Nephron progenitor cell (in vitro differentiated cells): ENCODE data around the gene FARP1.
A peak's percentile ranks its signal among the peaks of the same experiment; 100 is the strongest.
"Not testable (repeated sequence)": the region's sequence is repeated elsewhere in the genome, so short reads cannot be mapped to it uniquely, and the experiment has no call there.

Source experiments
- DNase-seq: peaks from one replicate; pipeline ENCODE4 v3.0.0; 2021
- H3K27ac Mint-ChIP-seq: 2 replicates; pipeline ENCODE4 v1.8.0; 2021; ENCODE audit warnings: mild to moderate bottlenecking, moderate library complexity, mixed read lengths
- H3K27me3 Mint-ChIP-seq: 2 replicates; pipeline ENCODE4 v1.8.0; 2021; ENCODE audit warnings: mild to moderate bottlenecking, low read depth, mixed read lengths; ENCODE audit not compliant: poor library complexity
- H3K36me3 Mint-ChIP-seq: 2 replicates; pipeline ENCODE4 v1.8.0; 2021; ENCODE audit warnings: low read depth, mixed read lengths
- H3K4me1 Mint-ChIP-seq: 2 replicates; pipeline ENCODE4 v1.8.0; 2021; ENCODE audit warnings: mixed read lengths
- H3K4me3 Mint-ChIP-seq: 2 replicates; pipeline ENCODE4 v1.8.0; 2021; ENCODE audit warnings: mild to moderate bottlenecking, moderate library complexity, mixed read lengths
- H3K9me3 Mint-ChIP-seq: 2 replicates; pipeline ENCODE4 v1.8.0; 2021; ENCODE audit warnings: mild to moderate bottlenecking, moderate library complexity, mixed read lengths
- CTCF ChIP-seq: fragments of 200-600 bp; sonication (generic); IDR thresholded peaks from 2 replicates; pipeline ENCODE4 v1.5.0; 2021; ENCODE audit warnings: antibody characterized with exemption

The FARP1 gene

GRCh38 chr13:98366443-98366842, 223.5 kb downstream of the FARP1 start:
- peaks cover 50% of the 10 kb centered on the region for H3K36me3 Mint-ChIP-seq
- no peaks in the 10 kb centered on the region for H3K9me3 Mint-ChIP-seq
- no peak for TF ChIP-seq CTCF
- H3K27me3 Mint-ChIP-seq, result no peaks in the 10 kb centered on the region
- DNase-seq, result no peak
- no peak overlapping the region for H3K4me3 Mint-ChIP-seq
- peaks cover 84% of the 10 kb centered on the region for H3K4me1 Mint-ChIP-seq
- H3K27ac Mint-ChIP-seq, result no peak overlapping the region

- Mint-ChIP-seq H3K4me3 (no peak overlapping the region), H3K27me3 (no peaks in the 10 kb centered on the region), H3K4me1 (peaks cover 84% of the 10 kb centered on the region), H3K9me3 (no peaks in the 10 kb centered on the region), H3K36me3 (peaks cover 55% of the 10 kb centered on the region), H3K27ac (no peak overlapping the region)
- TF ChIP-seq CTCF, result no peak
- no peak for DNase-seq
Observed at GRCh38 chr13:98366959-98367358, 224.1 kb downstream of the FARP1 start.

DNA sequence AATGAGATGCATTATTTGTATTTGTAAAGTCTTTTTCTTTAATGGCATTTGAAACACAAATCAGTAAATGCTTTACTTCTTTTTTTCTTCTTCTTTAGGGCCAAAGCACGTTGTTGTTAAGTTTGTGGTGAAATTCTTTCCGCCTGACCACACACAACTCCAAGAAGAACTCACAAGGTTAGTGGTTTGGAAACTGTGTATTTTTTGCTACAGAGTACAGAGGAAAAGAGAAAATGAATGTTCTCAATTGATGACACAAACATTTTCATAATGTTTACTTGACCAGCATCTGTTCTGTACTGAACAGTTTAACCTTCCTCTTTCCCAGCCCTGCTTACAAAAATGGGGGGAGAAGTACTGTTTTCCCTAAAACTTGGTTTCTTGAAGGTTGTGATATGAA, 225.1 kb downstream of the FARP1 start:
- Mint-ChIP-seq H3K4me1 (peaks cover 85% of the 10 kb centered on the region), H3K4me3 (no peak overlapping the region), H3K9me3 (peaks cover 2% of the 10 kb centered on the region), H3K27ac (peak overlapping the region; percentile 18), H3K36me3 (peaks cover 60% of the 10 kb centered on the region), H3K27me3 (no peaks in the 10 kb centered on the region)
- no peak for DNase-seq
- TF ChIP-seq CTCF, result no peak

GRCh38 chr13:98369520-98369919, 226.6 kb downstream of the FARP1 start:
- peaks cover 74% of the 10 kb centered on the region for H3K36me3 Mint-ChIP-seq
- H3K27me3 Mint-ChIP-seq, DNase-seq, H3K4me3 Mint-ChIP-seq, H3K27ac Mint-ChIP-seq: not testable (repeated sequence)
- peaks cover 79% of the 10 kb centered on the region for H3K4me1 Mint-ChIP-seq
- peaks cover 16% of the 10 kb centered on the region for H3K9me3 Mint-ChIP-seq

GRCh38 chr13:98370261-98370660, 227.4 kb downstream of the FARP1 start:
- Mint-ChIP-seq H3K27ac (peak overlapping the region; percentile 86), H3K9me3 (peaks cover 23% of the 10 kb centered on the region), H3K36me3 (peaks cover 81% of the 10 kb centered on the region), H3K4me1 (peaks cover 72% of the 10 kb centered on the region), H3K4me3 (peak overlapping the region; percentile 33), H3K27me3 (no peaks in the 10 kb centered on the region)
- DNase-seq, result no peak
- TF ChIP-seq CTCF, result no peak

- peaks cover 88% of the 10 kb centered on the region for H3K36me3 Mint-ChIP-seq
- no peak for TF ChIP-seq CTCF
- DNase-seq, result no peak
Observed at GRCh38 chr13:98370806-98371515, 228.1 kb downstream of the FARP1 start.

More at GRCh38 chr13:98370806-98371515, 228.1 kb downstream of the FARP1 start:
- peak overlapping the region; percentile 23 for H3K4me3 Mint-ChIP-seq
- H3K27me3 Mint-ChIP-seq, result no peaks in the 10 kb centered on the region
- H3K9me3 Mint-ChIP-seq, result peaks cover 30% of the 10 kb centered on the region
- H3K27ac Mint-ChIP-seq, result peak overlapping the region; percentile 86
- peaks cover 65% of the 10 kb centered on the region for H3K4me1 Mint-ChIP-seq
